ENCODE results near the gene GLIS1. TPM values are rescaled to one million over a fixed set of nuclear protein-coding genes. Genes with fewer than 3 reads are reported as not detected.

Gene GLIS1
- total RNA-seq, 1 donor from 2014 or later = 17.4 TPM

- DNase-seq (ENCODE audit: low spot score) = peak; percentile 77
- no peak overlapping the region for H3K27ac Mint-ChIP-seq (ENCODE audit: unreplicated experiment)
- TF ChIP-seq CTCF (IDR thresholded peaks at IDR 0.05) = no peak
- peaks cover 12% of the 10 kb centered on the region for H3K9me3 Mint-ChIP-seq (ENCODE audit: low read depth)
- peaks cover 5% of the 10 kb centered on the region for H3K36me3 Mint-ChIP-seq (ENCODE audit: low read depth)
- no peaks in the 10 kb centered on the region for H3K27me3 Mint-ChIP-seq (ENCODE audit: low read depth)
- no peaks in the 10 kb centered on the region for H3K4me1 Mint-ChIP-seq (ENCODE audit: low read depth)
- H3K4me3 Mint-ChIP-seq (ENCODE audit: unreplicated experiment) = no peak overlapping the region
Observed at GRCh38 chr1:53606197-53606596, 132.8 kb downstream of the GLIS1 start.

- no peaks in the 10 kb centered on the region for H3K27me3 Mint-ChIP-seq (ENCODE audit: low read depth)
- no peak for TF ChIP-seq CTCF (IDR thresholded peaks at IDR 0.05)
- H3K27ac Mint-ChIP-seq (ENCODE audit: unreplicated experiment) = no peak overlapping the region
- peaks cover 1% of the 10 kb centered on the region for H3K36me3 Mint-ChIP-seq (ENCODE audit: low read depth)
- H3K9me3 Mint-ChIP-seq (ENCODE audit: low read depth) = peaks cover 3% of the 10 kb centered on the region
- H3K4me3 Mint-ChIP-seq (ENCODE audit: unreplicated experiment) = no peak overlapping the region
- H3K4me1 Mint-ChIP-seq (ENCODE audit: low read depth) = no peaks in the 10 kb centered on the region
- DNase-seq (ENCODE audit: low spot score) = peak; percentile 49
Observed at GRCh38 chr1:53605181-53605580, 133.8 kb downstream of the GLIS1 start.

- no peaks in the 10 kb centered on the region for H3K4me1 Mint-ChIP-seq (ENCODE audit: low read depth)
- DNase-seq (ENCODE audit: low spot score) = peak; percentile 19
- peaks cover under 1% of the 10 kb centered on the region for H3K9me3 Mint-ChIP-seq (ENCODE audit: low read depth)
- H3K27ac Mint-ChIP-seq (ENCODE audit: unreplicated experiment) = no peak overlapping the region
- H3K4me3 Mint-ChIP-seq (ENCODE audit: unreplicated experiment) = no peak overlapping the region
- H3K27me3 Mint-ChIP-seq (ENCODE audit: low read depth) = no peaks in the 10 kb centered on the region
- no peak for TF ChIP-seq CTCF (IDR thresholded peaks at IDR 0.05)
- no peaks in the 10 kb centered on the region for H3K36me3 Mint-ChIP-seq (ENCODE audit: low read depth)
Observed at GRCh38 chr1:53604291-53604919, 134.6 kb downstream of the GLIS1 start.

- Mint-ChIP-seq H3K36me3 (ENCODE audit: low read depth) (peaks cover 1% of the 10 kb centered on the region), H3K27ac (ENCODE audit: unreplicated experiment) (no peak overlapping the region), H3K9me3 (ENCODE audit: low read depth) (no peaks in the 10 kb centered on the region), H3K4me3 (ENCODE audit: unreplicated experiment) (no peak overlapping the region), H3K4me1 (ENCODE audit: low read depth) (no peaks in the 10 kb centered on the region), H3K27me3 (ENCODE audit: low read depth) (no peaks in the 10 kb centered on the region)
- peak; percentile 39 for DNase-seq (ENCODE audit: low spot score)
- no peak for TF ChIP-seq CTCF (IDR thresholded peaks at IDR 0.05)
Observed at GRCh38 chr1:53603431-53603830, 135.5 kb downstream of the GLIS1 start.

- H3K4me3 Mint-ChIP-seq (ENCODE audit: unreplicated experiment) = no peak overlapping the region
- peaks cover 1% of the 10 kb centered on the region for H3K36me3 Mint-ChIP-seq (ENCODE audit: low read depth)
- H3K9me3 Mint-ChIP-seq (ENCODE audit: low read depth) = no peaks in the 10 kb centered on the region
- H3K27ac Mint-ChIP-seq (ENCODE audit: unreplicated experiment) = no peak overlapping the region
- no peaks in the 10 kb centered on the region for H3K27me3 Mint-ChIP-seq (ENCODE audit: low read depth)
- TF ChIP-seq CTCF (IDR thresholded peaks at IDR 0.05) = no peak
- no peaks in the 10 kb centered on the region for H3K4me1 Mint-ChIP-seq (ENCODE audit: low read depth)
- peak; percentile 80 for DNase-seq (ENCODE audit: low spot score)
Observed at GRCh38 chr1:53601867-53602775, 136.8 kb downstream of the GLIS1 start.
